Measurements from ENCODE around the gene CES2.
"Not testable (repeated sequence)": the region's sequence is repeated elsewhere in the genome, so short reads cannot be mapped to it uniquely, and the experiment has no call there.

GRCh38 chr16:66974932-66975246 is 39.6 kb downstream of the CES2 start:
- TF ChIP-seq EP300 (IDR thresholded peaks at IDR 0.05; ENCODE audit: borderline replicate concordance in 1 of 2, low read depth in 1 of 2, low read length in 1 of 2); CTCF (IDR thresholded peaks at IDR 0.05); POLR2AphosphoS5 (IDR thresholded peaks at IDR 0.05; ENCODE audit: low read depth, low read length); YY1 (IDR thresholded peaks at IDR 0.05; ENCODE audit: low read depth); JUND (IDR thresholded peaks at IDR 0.05); RAD21 (IDR thresholded peaks at IDR 0.05; ENCODE audit: low read length); RXRA (IDR thresholded peaks at IDR 0.05; ENCODE audit: borderline replicate concordance, low read depth); TAF1 (IDR thresholded peaks at IDR 0.05; ENCODE audit: borderline replicate concordance, low read depth, low read length): not testable (repeated sequence)

Measured in SK-N-SH (cell line).